ENCODE results near the gene TRABD2B. TPM values are rescaled to one million over a fixed set of nuclear protein-coding genes. Genes with fewer than 3 reads are reported as not detected.

TRABD2B gene
- total RNA-seq, 1 donor: under 0.01 TPM

DNA sequence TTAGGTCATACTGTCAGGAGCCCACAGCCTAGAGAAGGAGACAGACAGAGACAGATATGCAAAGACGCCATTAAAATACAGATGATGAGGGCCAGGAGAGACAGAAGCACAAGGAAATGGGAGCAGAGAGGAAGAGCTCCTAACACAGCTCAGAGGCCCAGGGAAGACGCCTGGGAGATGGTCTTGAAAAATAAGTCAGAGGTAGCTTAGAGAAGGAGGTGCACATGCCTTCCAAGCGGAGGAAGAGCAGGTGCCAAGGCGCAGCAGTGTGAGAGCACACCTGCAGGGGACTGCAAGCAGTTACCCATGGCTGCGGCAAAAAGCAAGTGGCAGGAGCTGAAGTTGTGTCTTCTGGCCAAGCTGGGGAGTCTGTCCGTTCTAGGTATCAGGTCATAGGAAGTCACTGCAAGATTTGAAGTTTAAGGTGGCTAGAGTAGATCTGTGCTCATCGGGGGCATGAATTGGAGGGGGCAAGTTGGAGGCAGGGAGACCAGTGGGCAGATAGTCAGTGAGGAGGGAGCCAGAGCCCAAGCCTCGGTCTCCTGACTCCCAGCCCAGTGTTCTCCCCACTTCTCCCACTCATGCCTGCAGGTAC lies 1.3 kb upstream of the TRABD2B start:
- Histone ChIP-seq H4K20me1 (ENCODE audit: insufficient read depth, low read length) (no peaks in the 10 kb centered on the region), H3K27ac (ENCODE audit: low read depth, low read length) (no peak overlapping the region), H3K36me3 (ENCODE audit: insufficient read depth, low read length) (no peaks in the 10 kb centered on the region), H3K27me3 (ENCODE audit: insufficient read depth, low read length) (peaks cover 53% of the 10 kb centered on the region), H3K9me3 (ENCODE audit: low read depth, low read length) (no peaks in the 10 kb centered on the region), H3K4me1 (ENCODE audit: insufficient read depth, low read length) (peaks cover 3% of the 10 kb centered on the region), H3K4me3 (ENCODE audit: insufficient read depth, low read length) (no peak overlapping the region), H2AFZ (ENCODE audit: low read length) (no peak overlapping the region), H3K79me2 (ENCODE audit: insufficient read depth, low read length) (no peaks in the 10 kb centered on the region), H3K4me2 (ENCODE audit: insufficient read depth, low read length) (no peak overlapping the region)
- TF ChIP-seq, protein P1, sequence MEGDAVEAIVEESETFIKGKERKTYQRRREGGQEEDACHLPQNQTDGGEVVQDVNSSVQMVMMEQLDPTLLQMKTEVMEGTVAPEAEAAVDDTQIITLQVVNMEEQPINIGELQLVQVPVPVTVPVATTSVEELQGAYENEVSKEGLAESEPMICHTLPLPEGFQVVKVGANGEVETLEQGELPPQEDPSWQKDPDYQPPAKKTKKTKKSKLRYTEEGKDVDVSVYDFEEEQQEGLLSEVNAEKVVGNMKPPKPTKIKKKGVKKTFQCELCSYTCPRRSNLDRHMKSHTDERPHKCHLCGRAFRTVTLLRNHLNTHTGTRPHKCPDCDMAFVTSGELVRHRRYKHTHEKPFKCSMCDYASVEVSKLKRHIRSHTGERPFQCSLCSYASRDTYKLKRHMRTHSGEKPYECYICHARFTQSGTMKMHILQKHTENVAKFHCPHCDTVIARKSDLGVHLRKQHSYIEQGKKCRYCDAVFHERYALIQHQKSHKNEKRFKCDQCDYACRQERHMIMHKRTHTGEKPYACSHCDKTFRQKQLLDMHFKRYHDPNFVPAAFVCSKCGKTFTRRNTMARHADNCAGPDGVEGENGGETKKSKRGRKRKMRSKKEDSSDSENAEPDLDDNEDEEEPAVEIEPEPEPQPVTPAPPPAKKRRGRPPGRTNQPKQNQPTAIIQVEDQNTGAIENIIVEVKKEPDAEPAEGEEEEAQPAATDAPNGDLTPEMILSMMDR (IDR thresholded peaks at IDR 0.05; ENCODE audit: extremely low read depth, low read depth, low read length): no peak
- peak; percentile 85 for DNase-seq (ENCODE audit: insufficient read length, low spot score, missing footprints)

DNA sequence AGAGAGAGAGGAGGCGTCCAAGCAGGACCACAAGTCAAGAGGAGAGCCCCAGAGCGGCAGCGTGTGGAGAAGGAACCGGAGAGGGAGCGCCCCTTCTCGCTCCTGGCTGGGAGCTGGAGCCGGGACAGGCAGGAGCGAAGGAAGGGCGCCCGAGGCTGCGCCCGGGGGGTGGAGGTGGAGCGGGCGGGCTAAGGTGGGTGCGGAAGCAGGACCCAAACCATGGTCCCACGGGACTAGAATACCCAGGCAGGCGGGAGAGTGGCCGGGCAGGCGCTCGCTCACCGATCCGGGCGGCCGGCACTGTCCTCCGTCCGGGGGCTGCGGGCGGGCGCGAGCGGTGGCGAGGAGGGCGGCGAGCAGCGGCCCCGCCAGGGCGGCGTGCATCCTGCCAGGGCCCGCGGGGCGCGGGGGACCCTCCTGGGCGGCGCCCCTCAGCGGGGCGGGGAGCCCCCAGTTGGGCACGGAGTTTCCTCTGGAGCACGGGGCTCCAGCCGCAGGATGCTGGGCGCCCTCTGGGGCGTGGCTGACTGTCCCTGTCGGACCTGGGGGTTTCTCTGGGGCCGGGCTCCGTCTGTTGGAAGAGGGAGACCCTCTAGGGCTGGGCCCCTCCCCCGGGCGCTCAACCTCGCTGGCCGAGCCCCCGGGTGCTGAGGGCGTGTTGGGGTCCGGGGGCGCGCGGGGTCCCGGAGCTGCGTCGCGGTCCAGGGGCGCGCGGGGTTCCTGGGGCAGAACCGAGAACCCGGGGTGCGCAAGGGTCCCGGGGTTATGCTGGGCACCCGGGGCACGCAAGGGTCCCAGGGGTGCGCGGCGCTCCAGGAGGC lies 569 bp downstream of the TRABD2B start:
- peak overlapping the region; percentile 19 for H3K4me3 ChIP-seq (ENCODE audit: insufficient read depth, low read length)
- H4K20me1 ChIP-seq (ENCODE audit: insufficient read depth, low read length): no peaks in the 10 kb centered on the region
- peak; percentile 93 for DNase-seq (ENCODE audit: insufficient read length, low spot score, missing footprints)
- H3K79me2 ChIP-seq (ENCODE audit: insufficient read depth, low read length): no peaks in the 10 kb centered on the region
- TF ChIP-seq, protein P1 (IDR thresholded peaks at IDR 0.05; ENCODE audit: extremely low read depth, low read depth, low read length): no peak
- H3K27me3 ChIP-seq (ENCODE audit: insufficient read depth, low read length): peaks cover 49% of the 10 kb centered on the region
- H3K36me3 ChIP-seq (ENCODE audit: insufficient read depth, low read length): no peaks in the 10 kb centered on the region
- H3K4me2 ChIP-seq (ENCODE audit: insufficient read depth, low read length): peak overlapping the region; percentile 36
- no peaks in the 10 kb centered on the region for H3K9me3 ChIP-seq (ENCODE audit: low read depth, low read length)
- peaks cover 6% of the 10 kb centered on the region for H3K4me1 ChIP-seq (ENCODE audit: insufficient read depth, low read length)
- no peak overlapping the region for H2AFZ ChIP-seq (ENCODE audit: low read length)
- H3K27ac ChIP-seq (ENCODE audit: low read depth, low read length): no peak overlapping the region

DNA sequence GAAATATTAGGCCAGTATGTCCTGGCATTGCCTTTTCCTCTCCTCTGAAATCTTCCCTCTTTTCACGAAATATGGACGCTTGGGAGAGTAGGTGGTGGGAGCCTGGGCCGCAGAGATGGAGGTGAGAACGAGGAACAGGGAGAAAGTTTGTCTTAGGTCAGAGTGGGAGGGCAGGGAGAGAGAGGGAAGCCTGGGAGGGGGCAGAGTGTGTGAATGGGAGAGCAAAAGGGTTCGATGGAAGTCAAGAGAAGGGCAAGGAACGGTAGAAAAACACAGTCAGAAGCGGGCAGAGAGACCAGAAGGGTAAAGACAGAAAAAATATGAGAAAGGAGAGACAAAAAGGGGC lies 1.2 kb downstream of the TRABD2B start:
- H4K20me1 ChIP-seq (ENCODE audit: insufficient read depth, low read length): no peaks in the 10 kb centered on the region
- no peak overlapping the region for H3K27ac ChIP-seq (ENCODE audit: low read depth, low read length)
- peak; percentile 84 for DNase-seq (ENCODE audit: insufficient read length, low spot score, missing footprints)
- no peak overlapping the region for H3K4me2 ChIP-seq (ENCODE audit: insufficient read depth, low read length)
- H3K27me3 ChIP-seq (ENCODE audit: insufficient read depth, low read length): peaks cover 49% of the 10 kb centered on the region
- no peak overlapping the region for H3K4me3 ChIP-seq (ENCODE audit: insufficient read depth, low read length)
- peaks cover 6% of the 10 kb centered on the region for H3K4me1 ChIP-seq (ENCODE audit: insufficient read depth, low read length)
- no peak overlapping the region for H2AFZ ChIP-seq (ENCODE audit: low read length)
- H3K79me2 ChIP-seq (ENCODE audit: insufficient read depth, low read length): no peaks in the 10 kb centered on the region
- TF ChIP-seq, protein P1 (IDR thresholded peaks at IDR 0.05; ENCODE audit: extremely low read depth, low read depth, low read length): no peak
- no peaks in the 10 kb centered on the region for H3K9me3 ChIP-seq (ENCODE audit: low read depth, low read length)
- H3K36me3 ChIP-seq (ENCODE audit: insufficient read depth, low read length): no peaks in the 10 kb centered on the region

DNA sequence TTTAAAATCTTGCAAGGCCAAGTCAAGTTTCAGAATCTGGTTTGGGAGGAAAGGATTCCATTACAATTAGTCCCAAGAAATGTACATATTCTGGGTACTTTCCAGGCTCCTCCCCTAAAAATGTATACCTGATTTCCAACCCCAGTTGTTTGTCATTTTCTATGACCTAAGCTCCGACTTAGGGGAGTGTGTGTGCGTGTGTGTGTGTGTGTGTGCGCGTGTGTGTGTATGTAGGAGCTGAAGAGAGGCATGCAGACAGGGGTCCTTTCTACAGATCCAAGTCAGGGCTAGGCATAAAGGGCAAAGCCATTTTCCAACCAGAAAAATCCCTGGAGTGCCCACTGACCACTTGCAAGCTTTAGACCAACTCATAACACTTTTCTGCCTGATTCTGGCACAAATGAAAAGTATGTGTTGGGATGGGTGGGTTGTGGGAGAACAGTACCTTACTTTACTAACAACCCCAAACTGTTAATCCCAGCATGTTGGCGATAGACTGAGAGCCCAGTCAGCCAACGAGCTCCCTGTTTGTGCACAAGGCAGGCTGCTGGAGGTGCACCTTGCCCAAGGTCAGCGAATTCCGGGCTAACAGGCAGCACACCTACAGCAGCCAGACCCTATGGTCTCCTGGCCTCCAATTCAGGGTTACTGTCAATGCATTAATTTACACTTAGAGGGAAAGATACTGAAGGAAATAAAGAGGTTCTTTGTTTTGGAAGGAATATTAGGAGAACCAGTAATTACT lies 1.7 kb downstream of the TRABD2B start:
- TF ChIP-seq, protein P1 (IDR thresholded peaks at IDR 0.05; ENCODE audit: extremely low read depth, low read depth, low read length): no peak
- no peak overlapping the region for H2AFZ ChIP-seq (ENCODE audit: low read length)
- H3K9me3 ChIP-seq (ENCODE audit: low read depth, low read length): no peaks in the 10 kb centered on the region
- DNase-seq (ENCODE audit: insufficient read length, low spot score, missing footprints): peak; percentile 60
- no peak overlapping the region for H3K4me2 ChIP-seq (ENCODE audit: insufficient read depth, low read length)
- no peak overlapping the region for H3K4me3 ChIP-seq (ENCODE audit: insufficient read depth, low read length)
- no peaks in the 10 kb centered on the region for H4K20me1 ChIP-seq (ENCODE audit: insufficient read depth, low read length)
- H3K27me3 ChIP-seq (ENCODE audit: insufficient read depth, low read length): peaks cover 49% of the 10 kb centered on the region
- H3K4me1 ChIP-seq (ENCODE audit: insufficient read depth, low read length): peaks cover 6% of the 10 kb centered on the region
- no peaks in the 10 kb centered on the region for H3K36me3 ChIP-seq (ENCODE audit: insufficient read depth, low read length)
- no peaks in the 10 kb centered on the region for H3K79me2 ChIP-seq (ENCODE audit: insufficient read depth, low read length)
- H3K27ac ChIP-seq (ENCODE audit: low read depth, low read length): no peak overlapping the region

Measured in osteoblast (primary cell).